ENCODE results near the gene RPS6KA2.

Gene RPS6KA2

DNA sequence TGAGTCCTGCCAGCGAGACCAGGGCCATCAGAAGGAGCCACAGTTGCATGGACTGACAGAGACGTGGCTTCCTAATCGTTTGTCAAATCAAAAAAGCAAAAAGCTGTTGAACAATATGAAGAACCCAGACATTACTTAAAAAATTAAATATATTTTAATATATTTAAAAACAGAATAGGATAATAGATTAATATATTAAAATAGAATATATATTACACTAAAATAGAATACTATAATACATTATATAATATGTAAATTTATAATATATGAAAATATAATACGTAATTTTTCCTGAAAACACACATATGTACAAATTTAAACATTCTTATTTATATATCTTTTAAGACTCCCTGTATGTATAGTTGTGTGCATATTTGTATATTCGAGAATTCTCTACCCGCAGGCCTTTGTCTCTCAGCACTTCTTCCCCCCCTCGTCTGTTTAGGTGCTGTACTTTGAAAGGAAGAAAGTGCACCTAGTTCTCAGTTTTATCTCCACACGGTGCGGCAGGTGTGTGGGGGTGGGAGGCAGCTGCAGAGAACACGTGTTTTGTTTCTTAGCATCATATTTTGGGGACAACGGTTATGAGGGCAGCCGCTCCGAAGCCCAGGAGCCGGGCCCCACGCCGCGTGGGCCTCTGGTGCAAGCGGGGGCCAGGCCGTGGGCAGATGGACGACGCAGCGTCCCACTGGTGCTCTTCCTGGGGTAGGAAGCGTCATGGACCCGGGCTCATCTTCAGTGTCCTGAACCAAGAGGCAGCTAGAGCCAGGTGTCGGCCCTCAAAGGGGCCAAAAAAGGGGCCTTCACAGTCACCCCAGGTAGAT lies 172.1 kb downstream of the RPS6KA2 start:
- DNase-seq (ENCODE audit: low read depth, low spot score), result no peak
- no peak overlapping the region for H3K4me3 ChIP-seq (ENCODE audit: low read length)

- H3K4me3 ChIP-seq (ENCODE audit: low read length), result no peak overlapping the region
- no peak for DNase-seq (ENCODE audit: low read depth, low spot score)
Measured at GRCh38 chr6:166453651-166454050, 173.4 kb downstream of the RPS6KA2 start.

GRCh38 chr6:166450167-166450873 lies 176.7 kb downstream of the RPS6KA2 start:
- no peak for DNase-seq (ENCODE audit: low read depth, low spot score)
- H3K4me3 ChIP-seq (ENCODE audit: low read length), result no peak overlapping the region

GRCh38 chr6:166449641-166450040 lies 177.4 kb downstream of the RPS6KA2 start:
- DNase-seq (ENCODE audit: low read depth, low spot score), result no peak
- no peak overlapping the region for H3K4me3 ChIP-seq (ENCODE audit: low read length)

GRCh38 chr6:166449036-166449435 lies 178.0 kb downstream of the RPS6KA2 start:
- no peak for DNase-seq (ENCODE audit: low read depth, low spot score)
- H3K4me3 ChIP-seq (ENCODE audit: low read length), result no peak overlapping the region

DNA sequence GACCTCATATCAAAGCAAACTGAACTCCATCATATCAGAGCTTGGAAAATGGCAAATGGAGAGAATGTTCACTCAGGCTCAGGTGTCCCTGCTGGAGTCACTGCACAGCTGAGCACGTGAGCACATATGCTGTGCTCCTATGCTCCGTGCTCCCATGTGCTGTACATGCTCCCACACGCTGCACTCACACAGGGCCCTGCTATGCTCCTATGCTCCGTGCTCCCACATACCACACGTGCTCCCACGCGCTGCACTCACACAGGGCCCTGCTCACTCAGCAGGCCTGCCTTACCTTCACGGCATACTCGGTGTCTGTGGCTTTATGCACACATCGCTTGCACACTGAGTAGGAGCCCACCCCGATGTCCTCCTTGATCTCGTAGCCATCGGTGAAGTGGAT lies 178.6 kb downstream of the RPS6KA2 start:
- no peak for DNase-seq (ENCODE audit: low read depth, low spot score)
- no peak overlapping the region for H3K4me3 ChIP-seq (ENCODE audit: low read length)

GRCh38 chr6:166446567-166447065 lies 180.4 kb downstream of the RPS6KA2 start:
- no peak overlapping the region for H3K4me3 ChIP-seq (ENCODE audit: low read length)
- no peak for DNase-seq (ENCODE audit: low read depth, low spot score)

DNA sequence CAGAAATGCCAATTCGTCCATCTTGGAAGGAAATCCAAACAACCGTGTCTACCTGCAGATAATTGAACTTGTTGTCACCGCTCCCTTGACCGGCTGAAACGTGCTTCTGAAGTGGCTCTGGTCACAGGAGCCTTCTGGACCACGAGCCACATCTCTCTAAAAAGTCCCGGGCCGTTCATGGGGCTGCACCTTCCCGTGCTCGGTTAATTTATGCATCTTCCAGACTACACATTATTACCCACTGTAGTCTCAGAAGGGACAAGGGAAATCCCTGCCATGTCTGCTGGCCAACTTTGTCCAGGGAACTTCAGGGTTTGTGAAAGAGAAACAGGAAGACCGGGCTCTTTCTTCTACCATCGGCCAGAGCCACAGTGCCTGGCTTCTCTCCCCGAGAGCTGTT lies 180.9 kb downstream of the RPS6KA2 start:
- no peak for DNase-seq (ENCODE audit: low read depth, low spot score)

GRCh38 chr6:166444446-166444845 lies 182.6 kb downstream of the RPS6KA2 start:
- DNase-seq (ENCODE audit: low read depth, low spot score), result no peak
- no peak overlapping the region for H3K4me3 ChIP-seq (ENCODE audit: low read length)

More for the DNA sequence above, 180.9 kb downstream of the RPS6KA2 start:
- no peak overlapping the region for H3K4me3 ChIP-seq (ENCODE audit: low read length)

DNA sequence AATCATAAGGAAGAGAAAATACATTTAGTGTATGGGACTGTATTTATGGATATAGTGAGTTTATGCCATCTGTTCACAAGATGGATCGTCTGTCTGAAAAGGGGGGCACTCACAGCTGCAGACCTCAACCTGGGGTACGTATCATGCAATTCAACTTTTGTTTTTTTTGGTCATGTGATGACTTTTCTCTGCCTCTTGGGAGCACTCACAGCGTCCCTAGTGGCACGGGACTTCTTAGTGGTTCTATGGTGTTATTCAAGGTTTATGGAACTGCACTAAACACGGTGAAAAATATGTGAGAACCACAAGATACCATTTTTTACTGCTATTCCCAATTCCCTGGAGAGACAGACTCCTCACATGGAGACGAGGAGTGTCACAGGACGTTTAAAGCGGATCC lies 183.9 kb downstream of the RPS6KA2 start:
- H3K4me3 ChIP-seq (ENCODE audit: low read length), result no peak overlapping the region
- DNase-seq (ENCODE audit: low read depth, low spot score), result no peak

DNA sequence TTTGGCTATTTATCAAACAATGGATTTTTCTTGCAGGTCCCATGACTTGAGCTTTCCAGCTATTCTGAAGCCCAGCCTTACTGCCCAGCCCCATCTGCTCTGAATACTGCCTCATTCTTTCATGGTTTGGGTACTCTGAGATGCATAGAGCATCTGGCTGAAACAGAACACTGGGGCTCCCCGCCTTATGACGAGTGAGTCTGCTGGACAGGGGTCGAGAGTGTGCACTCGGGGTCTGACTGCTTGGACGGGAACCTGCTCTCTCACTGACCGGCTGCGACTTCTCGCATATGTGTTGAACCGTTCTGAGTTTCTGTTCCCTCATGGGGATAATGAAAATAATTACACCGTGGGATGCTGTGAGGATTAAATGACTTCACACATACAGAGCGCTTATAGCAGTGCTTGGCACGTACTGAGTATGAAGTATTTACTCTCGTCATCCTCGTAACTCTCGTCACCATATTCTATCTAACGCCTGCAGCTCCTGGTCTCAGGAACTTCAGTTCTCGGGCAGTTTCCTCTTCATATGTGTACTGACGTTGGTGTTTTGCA lies 184.8 kb downstream of the RPS6KA2 start:
- no peak overlapping the region for H3K4me3 ChIP-seq (ENCODE audit: low read length)
- DNase-seq (ENCODE audit: low read depth, low spot score), result no peak

DNA sequence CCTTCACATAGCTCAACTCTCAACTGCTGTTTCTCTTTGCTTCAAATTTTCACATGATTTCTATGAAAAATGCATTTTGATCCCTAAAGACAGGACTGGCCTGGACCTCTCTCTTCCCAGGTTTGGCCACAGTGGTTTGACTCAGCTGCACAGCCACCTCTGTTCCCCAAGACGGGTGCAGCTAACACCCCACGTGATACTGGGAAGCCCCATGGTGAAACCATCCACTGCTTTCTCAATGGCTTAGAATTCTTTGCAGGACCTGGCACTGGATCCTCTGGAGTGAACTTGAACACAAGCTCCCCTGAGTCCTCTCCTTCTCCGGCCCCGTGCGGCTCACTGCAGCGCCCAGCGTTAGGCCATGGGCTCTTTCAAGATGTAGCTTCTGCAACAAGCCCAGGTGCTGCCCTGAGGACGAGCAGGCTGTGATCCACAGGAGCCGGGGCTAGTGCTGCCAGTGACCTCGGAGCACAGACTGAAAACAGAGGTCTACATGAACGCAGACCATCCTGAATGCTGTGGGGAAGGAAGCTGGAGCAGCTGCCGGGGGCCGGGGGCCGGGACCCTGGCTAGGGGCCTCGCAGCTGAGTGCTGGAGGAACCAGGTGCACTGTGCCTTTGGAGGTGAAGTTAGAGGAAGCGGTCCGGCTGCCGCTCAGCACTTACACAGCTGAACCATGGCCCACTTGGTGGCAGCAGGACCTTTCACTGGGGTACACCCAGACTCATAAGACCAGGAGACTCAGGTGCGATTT lies 185.5 kb downstream of the RPS6KA2 start:
- DNase-seq (ENCODE audit: low read depth, low spot score), result no peak

GRCh38 chr6:166440729-166441128 lies 186.3 kb downstream of the RPS6KA2 start:
- H3K4me3 ChIP-seq (ENCODE audit: low read length), result no peak overlapping the region
- no peak for DNase-seq (ENCODE audit: low read depth, low spot score)

More for the DNA sequence above, 185.5 kb downstream of the RPS6KA2 start:
- no peak overlapping the region for H3K4me3 ChIP-seq (ENCODE audit: low read length)

DNA sequence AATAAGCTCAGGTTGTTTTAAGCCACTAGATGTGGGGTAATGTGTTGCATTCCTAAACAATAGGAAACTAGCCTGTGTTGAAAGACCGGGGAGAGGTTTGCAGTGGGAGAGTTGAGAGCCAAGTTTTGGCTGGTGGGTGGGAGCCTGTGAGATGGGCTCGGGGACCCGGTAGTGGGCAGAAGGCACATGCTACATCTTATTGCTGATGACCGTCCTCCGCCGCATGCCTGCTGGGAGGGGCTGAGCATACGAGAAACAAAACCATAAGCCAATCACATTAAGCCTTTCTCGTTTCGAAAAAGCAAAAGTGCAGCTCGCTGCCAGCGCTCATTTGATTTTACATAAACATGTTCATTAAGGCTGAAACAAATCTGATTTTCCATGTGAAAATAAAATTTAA lies 186.9 kb downstream of the RPS6KA2 start:
- H3K4me3 ChIP-seq (ENCODE audit: low read length), result no peak overlapping the region
- no peak for DNase-seq (ENCODE audit: low read depth, low spot score)

GRCh38 chr6:166439366-166440091 lies 187.5 kb downstream of the RPS6KA2 start:
- DNase-seq (ENCODE audit: low read depth, low spot score), result no peak

GRCh38 chr6:166438211-166438861 lies 188.7 kb downstream of the RPS6KA2 start:
- no peak overlapping the region for H3K4me3 ChIP-seq (ENCODE audit: low read length)
- no peak for DNase-seq (ENCODE audit: low read depth, low spot score)

More at GRCh38 chr6:166439366-166440091, 187.5 kb downstream of the RPS6KA2 start:
- H3K4me3 ChIP-seq (ENCODE audit: low read length), result no peak overlapping the region

DNA sequence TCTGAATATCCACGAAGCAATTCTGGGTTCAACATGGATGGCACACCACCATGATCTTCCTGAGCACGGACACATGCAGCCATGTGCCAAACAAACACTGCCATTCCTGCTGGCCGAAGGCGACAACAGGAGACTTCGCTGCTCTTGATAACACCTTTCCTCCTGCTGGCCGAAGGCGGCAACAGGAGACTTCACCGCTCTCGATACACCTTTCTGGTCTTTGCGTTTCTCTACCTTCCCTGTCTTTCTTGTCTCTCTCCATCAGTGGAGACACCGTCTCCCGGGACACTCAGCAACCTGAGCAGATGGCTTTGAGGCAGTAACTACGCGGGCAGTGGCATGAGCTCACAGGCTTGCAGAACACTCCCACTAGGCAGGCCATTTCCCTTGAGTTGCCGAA lies 189.4 kb downstream of the RPS6KA2 start:
- no peak overlapping the region for H3K4me3 ChIP-seq (ENCODE audit: low read length)
- no peak for DNase-seq (ENCODE audit: low read depth, low spot score)

Measured in Jurkat, Clone E6-1 (cell line).